Ramos (cell line): Measurements from ENCODE around the gene IFNLR1.

ENCODE experiments used
- in situ Hi-C: fragments of 300-500 bp; cut with MboI; formaldehyde crosslinking; loops from one replicate; pipeline ENCODE4 v1.14.3; 2022; ENCODE audit warnings: low sequenced_read_pairs; ENCODE audit not compliant: unreplicated experiment

Gene IFNLR1

DNA sequence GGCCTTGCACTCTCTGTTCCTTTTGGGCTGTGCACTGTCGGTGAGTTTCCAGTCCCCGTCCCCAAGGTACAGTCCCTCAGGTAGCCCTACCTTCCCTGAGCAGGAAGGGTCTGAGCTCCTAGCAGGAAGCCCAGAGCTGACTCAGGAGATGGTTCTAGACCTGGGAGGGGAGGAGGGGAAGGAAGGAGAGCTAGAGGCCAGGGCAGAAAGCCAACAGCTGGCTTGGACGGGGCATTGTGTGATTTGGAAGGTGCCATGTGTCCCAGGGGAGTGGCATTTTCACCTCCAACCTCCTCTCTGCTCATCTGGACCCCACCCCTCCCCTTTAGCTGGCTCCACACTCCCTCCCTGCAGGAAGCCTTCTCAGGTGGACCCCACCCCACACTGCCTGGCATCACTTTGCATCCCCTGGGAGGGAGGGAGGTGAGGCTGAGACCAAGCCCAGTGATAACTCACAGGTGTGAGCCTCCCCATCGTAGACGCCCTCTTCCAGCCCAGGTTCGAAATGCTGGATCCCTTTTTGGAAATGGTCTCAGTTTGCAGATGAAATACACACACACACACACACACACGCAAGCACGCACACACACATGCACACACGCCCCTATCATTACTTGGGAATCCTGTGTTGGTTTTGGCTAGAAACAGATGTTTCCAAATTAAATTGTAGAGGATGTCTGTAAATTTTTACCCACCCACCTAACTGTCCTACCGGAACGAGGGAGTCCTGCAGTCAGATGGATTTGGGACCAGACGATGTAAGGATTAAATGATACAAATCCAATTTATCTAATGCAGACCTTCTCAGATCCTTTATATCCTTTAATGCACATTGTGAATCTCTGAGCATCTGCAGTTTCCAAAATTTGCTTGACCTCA, 19.7 kb upstream of the IFNLR1 start:
- in situ Hi-C loops, result loop anchor here (10.0 kb wide), 1 partner anchor 428 kb away; no protein-coding TSS in a partner anchor

DNA sequence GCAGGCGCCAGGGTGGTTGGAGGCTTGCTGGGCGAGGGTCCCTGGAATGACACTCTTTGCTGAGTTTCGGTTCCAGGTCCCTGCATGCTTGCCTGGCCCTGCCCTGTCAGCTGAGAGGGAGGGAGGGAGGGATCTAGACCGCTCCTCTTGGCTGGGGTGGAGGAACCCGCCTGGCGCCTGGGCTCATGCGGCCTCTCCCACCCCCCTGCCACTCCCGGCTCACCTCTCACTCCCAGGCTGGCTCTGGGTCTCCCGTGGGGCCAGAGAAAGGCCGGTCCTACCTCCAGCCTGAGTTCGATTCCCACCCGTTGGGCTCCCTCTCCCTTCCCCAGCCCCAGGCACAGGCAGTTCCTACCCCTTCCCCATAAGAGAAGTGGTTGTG, 19.0 kb upstream of the IFNLR1 start:
- in situ Hi-C loops, result loop anchor here (10.0 kb wide), 1 partner anchor 429 kb away; no protein-coding TSS in a partner anchor

DNA sequence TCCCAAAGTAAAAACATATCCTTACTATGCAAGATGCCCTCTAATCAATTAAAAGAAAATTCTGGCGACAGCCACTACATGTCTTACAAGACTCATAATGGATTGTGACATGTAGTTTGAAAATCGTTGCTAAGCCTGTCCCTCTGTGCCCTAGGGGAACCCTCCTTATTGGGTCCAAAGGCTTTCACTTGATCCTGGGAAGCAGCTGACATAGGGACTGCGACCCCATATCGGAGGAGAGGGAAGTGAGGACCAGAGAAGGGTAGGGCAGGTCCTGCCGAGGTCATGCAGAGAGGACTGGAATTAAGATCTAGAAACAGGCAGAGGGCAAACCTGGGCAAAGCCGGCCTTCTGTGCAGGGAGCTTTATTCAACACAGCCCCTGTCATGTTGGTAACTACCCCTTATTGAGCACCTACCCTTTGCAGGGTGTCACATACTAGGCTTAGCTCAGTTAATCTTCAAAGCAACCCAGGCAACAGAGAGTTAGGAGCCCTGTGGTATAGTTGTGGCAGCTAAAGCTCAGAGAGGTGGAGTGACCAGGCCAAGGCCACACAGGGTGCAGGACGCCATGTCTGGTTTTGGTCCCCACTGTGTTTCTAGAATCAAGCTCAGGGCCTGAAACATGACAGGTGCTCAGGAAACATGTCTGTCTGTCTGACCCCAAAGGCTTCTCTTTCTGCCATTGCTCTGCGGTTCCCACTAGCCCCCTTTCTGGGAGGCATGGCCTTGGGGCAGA, 18.4 kb upstream of the IFNLR1 start:
- in situ Hi-C loops, result loop anchor here (10.0 kb wide), 1 partner anchor 429 kb away; no protein-coding TSS in a partner anchor

DNA sequence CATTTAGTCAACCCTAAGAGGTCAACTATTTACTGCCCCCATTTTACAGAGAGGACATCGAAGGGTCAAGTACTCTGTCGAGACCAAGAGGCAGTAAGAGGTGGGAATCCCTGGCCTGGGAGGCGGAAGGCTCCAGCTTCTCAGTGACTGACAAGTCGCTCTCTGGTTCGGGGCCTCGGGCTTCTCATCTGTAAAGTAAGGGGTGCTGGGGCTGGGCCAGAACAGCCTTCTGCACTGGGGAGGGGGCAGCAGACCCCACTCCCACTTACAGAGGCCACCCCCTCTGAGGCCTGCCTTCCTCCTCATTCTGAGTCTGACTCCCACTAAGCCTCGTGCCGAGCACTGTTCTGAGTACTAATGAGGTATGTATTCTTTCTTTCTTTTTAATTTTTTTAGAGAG, 17.0 kb upstream of the IFNLR1 start:
- in situ Hi-C loops, result loop anchor here (5.0 to 10.0 kb wide), 2 partner anchors 188 to 431 kb away; no protein-coding TSS in a partner anchor

DNA sequence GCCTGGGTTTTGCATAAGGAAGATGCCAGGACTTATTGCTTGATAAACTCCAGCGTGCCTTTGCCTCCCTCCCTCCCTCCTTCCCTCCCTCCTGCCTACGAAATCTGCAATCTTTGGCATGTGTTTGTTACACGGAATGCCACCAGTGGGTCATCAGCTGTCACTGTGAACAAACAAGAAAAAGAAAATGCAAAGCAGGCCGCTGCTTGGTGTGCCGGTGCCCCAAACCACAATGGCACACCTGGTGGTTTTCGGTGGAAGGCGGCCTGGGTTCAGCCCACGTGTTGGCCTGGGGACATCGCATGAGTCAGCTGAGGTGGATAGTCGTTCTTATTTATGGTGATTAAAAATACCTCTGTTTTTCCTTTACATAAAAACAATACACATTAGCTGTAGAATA, 16.3 kb upstream of the IFNLR1 start:
- in situ Hi-C loops, result loop anchor here (5.0 to 10.0 kb wide), 2 partner anchors 189 to 431 kb away; no protein-coding TSS in a partner anchor

DNA sequence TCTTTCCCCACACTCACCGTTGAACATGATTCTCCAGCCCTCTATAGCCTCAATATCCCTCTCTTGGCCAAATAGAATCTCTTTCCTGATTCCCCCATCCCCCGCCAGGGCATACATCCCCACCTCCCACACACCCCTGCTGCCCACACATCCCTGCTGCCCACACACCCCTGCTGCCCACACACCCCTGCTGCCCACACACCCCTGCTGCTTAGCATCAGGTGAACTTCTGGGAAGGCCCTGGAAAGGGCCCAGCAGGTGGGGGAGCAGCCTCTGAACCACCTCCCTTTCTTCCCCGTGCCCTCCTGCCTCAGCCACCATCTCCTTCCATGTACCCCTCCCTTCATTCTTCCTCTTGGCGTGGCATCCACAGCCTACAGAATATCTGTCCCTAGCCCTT, 15.9 kb upstream of the IFNLR1 start:
- in situ Hi-C loops, result loop anchor here (5.0 to 10.0 kb wide), 2 partner anchors 189 to 432 kb away; no protein-coding TSS in a partner anchor

DNA sequence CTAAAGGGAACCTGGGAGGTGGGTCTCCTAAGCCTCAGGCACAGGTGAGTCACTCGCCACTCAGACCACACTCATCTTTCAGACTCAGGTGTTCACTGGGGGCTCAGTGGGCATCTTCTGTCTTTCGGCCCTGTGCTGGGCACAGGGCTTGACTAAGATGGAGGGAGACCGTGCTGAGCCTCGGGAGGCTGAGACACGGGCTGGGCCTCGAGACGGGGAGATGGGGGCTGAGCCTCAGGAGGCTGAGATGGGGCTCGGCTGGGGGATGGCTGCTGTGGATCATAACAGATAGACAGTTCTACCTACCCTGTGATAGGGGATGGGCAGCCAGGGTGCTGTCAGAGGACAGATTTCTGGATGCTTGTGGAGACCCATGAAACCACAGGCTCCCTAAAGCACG, 15.5 kb upstream of the IFNLR1 start:
- in situ Hi-C loops, result loop anchor here (5.0 to 10.0 kb wide), 2 partner anchors 190 to 432 kb away; no protein-coding TSS in a partner anchor

DNA sequence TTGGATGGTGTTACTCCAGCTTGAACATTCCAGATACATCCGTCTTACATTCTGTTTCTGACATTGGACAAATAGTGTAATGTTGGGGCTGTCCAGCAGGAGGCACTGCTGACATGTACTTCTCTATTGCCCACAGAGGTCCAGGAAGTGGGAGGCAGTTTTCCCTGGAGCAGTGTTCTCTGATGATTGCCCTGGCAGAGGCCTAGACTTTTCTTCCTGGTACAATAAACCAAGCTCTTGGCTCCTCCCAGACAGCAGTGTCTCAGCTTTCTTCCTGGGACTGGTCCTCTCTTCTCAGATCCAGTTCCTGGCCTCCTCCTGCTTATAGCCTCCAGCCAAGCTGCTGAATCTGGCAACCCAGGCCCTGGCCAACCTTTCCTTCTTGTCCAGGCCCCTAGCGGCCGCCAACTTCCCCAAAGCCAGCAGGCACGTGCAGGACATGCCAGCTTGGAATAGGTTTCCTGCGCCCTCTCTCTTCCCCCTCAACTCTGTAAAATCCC, 14.9 kb upstream of the IFNLR1 start:
- in situ Hi-C loops, result loop anchor here (5.0 to 10.0 kb wide), 2 partner anchors 190 to 433 kb away; no protein-coding TSS in a partner anchor

DNA sequence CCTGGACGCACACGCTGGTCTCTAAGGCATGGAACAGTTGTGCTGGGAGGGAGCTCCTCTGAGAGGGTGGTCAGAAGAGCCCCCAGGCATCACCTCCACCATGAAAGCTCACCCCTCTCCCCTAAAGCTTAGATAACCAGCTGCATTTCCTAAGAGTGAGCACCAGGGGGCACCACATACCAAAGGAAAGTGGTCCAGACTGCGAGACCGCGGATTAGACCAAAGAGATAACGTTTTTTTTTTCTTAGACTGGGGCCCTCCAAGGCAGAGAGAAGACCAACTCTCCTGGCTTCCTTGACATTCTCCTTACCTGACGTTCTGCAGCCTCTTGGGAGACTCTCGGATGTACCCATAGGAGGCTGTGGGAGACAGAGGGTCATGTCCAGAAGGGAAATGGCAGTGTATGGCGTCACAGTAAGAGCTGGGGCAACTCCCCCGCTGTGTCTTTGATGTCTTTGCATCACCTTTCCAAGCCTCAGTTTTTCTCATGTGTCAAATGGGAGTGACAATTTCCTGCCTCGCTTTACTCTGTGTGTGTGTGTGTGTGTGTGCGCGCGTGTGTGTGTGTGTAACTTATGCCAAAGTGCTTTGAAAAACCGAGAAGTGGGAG, 12.3 kb upstream of the IFNLR1 start:
- in situ Hi-C loops, result loop anchor here (10.0 to 25.0 kb wide), 2 partner anchors 335 to 587 kb away; no protein-coding TSS in a partner anchor

DNA sequence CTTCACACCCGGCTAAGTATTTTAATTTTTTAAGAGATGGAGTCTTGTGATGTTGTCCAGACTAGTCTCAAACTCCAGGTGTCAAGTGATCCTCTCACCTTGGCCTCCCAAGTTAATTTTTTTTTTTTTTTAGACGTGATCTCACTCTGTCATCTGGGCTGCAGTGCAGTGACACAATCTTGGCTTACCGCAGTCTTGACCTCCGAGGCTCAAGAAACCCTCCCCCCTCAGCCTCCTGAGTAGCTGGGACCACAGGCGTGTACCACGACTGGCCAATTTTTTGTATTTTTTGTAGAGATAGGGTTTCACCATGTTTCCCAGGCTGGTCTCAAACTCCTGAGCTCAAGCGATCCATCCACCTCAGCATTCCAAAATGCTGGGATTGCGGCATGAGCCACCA, 11.7 kb upstream of the IFNLR1 start:
- in situ Hi-C loops, result loop anchor here (10.0 to 25.0 kb wide), 2 partner anchors 336 to 586 kb away; no protein-coding TSS in a partner anchor

DNA sequence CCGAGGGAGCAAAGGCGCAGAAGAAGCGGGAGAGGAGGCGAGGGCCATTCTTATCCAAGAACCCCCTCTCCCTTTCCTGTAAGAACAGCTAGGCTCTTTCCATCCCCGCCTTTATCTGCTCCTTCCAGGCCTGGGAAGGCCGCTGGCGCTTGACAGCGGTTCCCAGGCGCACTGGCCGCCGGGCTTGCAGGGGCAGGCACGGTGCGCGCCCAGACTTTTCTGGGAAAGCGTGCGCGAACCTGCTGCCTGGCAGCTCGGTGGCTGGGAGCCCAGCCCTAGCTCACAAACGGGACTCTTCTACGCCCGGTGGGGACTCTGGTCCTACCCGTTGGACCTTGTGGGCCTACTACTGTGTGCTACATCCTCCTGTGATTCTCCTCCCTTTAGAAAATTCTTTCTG, 8.8 kb upstream of the IFNLR1 start:
- in situ Hi-C loops, result loop anchor here (10.0 to 25.0 kb wide), 2 partner anchors 339 to 584 kb away; no protein-coding TSS in a partner anchor

DNA sequence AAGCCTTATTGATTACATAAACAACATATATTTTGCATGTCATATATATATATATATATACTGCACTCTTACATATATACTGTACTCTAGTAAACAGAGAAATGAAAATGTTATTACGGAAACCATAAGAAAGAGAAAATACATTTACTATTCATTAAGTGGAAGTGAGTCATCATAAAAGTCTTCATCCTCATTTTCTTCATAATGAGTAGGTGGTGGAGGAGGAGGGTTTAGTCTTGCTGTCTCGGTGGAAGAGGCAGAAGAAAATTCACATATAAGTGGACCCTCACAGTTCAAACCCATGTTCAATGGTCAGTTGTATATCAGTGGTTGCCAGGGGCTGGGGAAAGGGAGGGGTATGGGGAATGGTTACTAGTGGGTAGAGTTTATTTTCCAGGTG, 8.0 kb upstream of the IFNLR1 start:
- in situ Hi-C loops, result loop anchor here (10.0 to 25.0 kb wide), 2 partner anchors 340 to 583 kb away; no protein-coding TSS in a partner anchor

DNA sequence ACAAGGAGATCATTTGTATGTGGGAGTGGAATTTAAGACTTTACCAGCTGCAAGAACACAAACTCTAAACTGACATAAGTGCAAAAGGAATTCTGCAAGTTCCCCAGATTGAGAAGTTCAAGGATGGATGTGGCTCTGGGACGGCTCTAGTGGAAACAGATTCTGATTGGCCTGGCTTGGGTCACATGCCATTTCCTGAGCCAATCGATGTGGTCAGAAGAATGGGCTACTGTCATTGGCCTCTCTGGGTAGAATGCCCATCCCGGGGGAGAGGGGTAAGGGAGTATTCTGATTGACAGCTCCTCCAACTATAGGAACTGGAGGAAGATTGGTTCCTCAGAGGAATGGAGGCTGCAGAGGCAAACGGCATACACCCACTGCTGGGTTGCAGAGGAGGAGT, 6.0 kb upstream of the IFNLR1 start:
- in situ Hi-C loops, result loop anchor here (10.0 to 25.0 kb wide), 2 partner anchors 342 to 581 kb away; no protein-coding TSS in a partner anchor

DNA sequence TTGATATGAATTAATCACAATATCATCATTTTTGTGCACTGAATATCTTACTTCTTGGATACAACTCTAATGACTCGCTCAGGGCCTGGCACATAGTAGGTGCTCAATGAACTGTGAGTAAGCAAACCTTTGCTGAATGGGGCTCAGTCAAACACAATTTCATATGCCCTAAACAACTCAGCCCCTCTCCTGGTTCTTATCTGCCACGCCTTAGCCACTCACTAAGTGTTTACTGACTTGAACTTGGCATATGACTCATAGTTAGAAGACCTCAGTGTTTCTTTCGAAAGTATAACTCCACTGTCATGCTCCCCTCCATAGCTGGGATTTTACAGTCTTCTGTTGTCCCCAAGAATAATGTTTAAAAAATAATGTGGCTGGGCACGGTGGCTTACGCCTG, 4.8 kb upstream of the IFNLR1 start:
- in situ Hi-C loops, result loop anchor here (10.0 to 25.0 kb wide), 2 partner anchors 343 to 580 kb away; no protein-coding TSS in a partner anchor

DNA sequence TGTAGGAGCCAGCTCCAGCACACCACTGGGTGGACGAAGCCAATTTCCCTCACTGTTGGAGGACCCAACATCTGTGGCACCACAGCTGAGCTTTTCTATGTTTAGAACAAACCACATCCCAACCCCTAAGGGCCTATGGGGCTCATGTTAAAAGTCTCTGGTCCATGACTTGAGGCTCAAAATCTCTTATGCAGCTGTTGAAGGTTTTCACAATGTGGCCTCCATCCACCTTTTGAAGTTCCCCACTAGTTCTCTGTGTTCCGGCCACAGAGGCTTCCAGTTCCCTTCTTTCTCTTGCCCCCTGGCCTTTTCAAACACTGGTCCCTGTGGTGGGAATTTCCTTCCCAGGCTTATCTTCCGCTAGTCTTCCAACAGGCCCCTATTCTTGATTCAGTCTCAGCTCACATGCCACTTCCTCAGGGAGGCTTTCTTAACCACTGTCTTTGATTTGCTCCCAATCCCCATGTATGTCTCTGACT, 3.9 kb upstream of the IFNLR1 start:
- in situ Hi-C loops, result loop anchor here (10.0 to 25.0 kb wide), 2 partner anchors 344 to 579 kb away; no protein-coding TSS in a partner anchor

DNA sequence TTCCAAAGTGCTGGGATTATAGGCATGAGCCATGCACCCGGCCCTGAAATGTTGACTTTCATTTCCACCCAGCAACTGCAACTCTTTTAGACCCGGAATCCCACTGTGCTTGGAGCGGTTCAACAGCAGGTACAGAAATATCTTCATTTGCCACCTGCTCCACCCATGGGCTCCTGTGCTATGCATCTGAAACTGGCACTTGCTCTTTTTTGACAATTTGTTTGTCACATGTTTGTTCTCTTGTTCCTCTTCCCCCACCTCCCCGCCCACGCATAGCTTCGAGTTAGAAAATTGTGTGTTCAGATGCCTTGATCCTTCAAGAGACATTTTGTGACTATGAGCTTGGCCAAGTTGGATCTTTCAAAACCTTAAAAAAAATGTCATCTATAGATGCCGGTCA, 2.4 kb upstream of the IFNLR1 start:
- in situ Hi-C loops, result loop anchor here (25.0 kb wide), 1 partner anchor 577 kb away; no protein-coding TSS in a partner anchor

DNA sequence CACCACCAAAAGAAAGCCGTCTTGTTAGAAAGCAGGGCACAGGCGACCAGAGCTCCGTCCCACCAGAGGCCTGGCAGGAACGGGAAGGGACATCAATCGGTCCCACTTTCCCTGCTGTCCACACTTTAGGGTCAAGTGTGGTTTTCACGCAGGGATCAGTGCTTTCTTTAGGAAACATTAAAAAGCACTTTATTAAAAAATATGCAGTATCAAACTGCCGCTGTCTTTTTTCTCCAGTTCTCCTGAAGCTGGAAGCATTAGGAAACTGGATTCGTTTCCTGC, 437 bp downstream of the IFNLR1 start:
- in situ Hi-C loops, result loop anchor here (25.0 kb wide), 1 partner anchor 574 kb away; no protein-coding TSS in a partner anchor

DNA sequence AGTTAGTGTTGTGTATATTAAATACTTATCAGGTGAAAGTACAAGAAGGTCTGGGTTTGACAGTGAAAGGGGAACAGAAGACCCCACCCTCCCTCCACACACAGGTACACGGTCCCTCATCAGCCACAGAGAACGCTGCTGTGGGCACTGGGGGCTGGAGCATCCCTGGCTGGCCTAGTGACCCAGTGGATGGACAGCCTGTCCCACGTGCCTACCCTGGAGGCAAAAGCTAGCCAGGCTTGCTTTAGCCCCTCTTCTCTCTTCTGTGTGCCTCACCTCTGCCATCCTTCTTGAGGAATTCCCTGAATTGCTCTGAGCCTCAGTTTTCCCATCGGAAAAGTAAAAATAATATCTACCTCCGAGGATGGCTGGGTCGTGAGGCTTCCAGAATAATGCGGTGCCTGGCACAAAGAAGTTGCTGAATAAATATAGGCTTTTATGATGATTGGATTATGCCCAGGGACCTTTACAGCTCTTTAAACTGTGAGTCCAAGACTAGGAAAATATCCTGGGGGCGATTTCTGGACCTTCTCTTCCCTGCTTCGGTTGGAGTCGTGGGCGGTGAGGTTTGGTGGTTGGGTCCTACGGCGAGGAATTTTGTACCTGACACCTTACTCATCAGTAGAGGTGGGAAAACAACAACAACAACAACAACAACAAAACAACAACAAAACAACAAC, 918 bp downstream of the IFNLR1 start:
- in situ Hi-C loops, result loop anchor here (25.0 kb wide), 1 partner anchor 574 kb away; no protein-coding TSS in a partner anchor

DNA sequence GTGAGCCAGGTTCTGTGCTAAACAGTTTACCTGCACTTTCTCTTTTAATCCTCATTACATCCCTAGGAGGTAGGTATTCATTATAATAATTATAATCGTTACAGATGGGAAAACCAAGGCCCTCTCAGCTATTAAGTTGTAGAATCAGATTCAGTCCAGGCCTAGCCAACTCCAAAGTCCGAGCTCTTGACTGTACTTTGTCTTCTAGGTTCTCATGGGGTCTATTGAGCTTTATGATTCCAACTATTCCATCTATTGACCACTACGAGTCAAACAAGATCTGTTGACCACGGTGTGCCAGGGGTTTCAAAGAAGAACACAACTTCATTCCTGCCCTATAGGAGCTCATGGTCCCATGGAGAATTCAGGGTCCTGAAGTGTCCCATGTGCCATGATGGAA, 2.0 kb downstream of the IFNLR1 start:
- in situ Hi-C loops, result loop anchor here (25.0 kb wide), 1 partner anchor 573 kb away; no protein-coding TSS in a partner anchor
